DMS153 treated with DMSO at 0.1 percent for 48 hours (cell line): Measurements from ENCODE around the gene FOXP1.

Source experiments
- DNase-seq: peaks from one replicate; lab custom pipeline; 2025; ENCODE audit not compliant: unreplicated experiment; lab: John Stamatoyannopoulos, UW

The FOXP1 gene

GRCh38 chr3:71433631-71434030 is 149.9 kb downstream of the FOXP1 start:
- no peak for DNase-seq

GRCh38 chr3:71432044-71432975 is 151.2 kb downstream of the FOXP1 start:
- DNase-seq = no peak

GRCh38 chr3:71430941-71431552 is 152.5 kb downstream of the FOXP1 start:
- DNase-seq = no peak

GRCh38 chr3:71429597-71429988 is 153.9 kb downstream of the FOXP1 start:
- no peak for DNase-seq

GRCh38 chr3:71428841-71429596 is 154.5 kb downstream of the FOXP1 start:
- DNase-seq = peak; percentile 47

GRCh38 chr3:71425491-71426071 is 157.9 kb downstream of the FOXP1 start:
- no peak for DNase-seq

- peak; percentile 44 for DNase-seq
Measured at GRCh38 chr3:71423151-71423906, 160.2 kb downstream of the FOXP1 start.

- DNase-seq = no peak
Measured at GRCh38 chr3:71421820-71422566, 161.5 kb downstream of the FOXP1 start.

GRCh38 chr3:71421475-71421819 is 162.1 kb downstream of the FOXP1 start:
- no peak for DNase-seq

- DNase-seq = no peak
Measured at GRCh38 chr3:71419369-71419768, 164.2 kb downstream of the FOXP1 start.

GRCh38 chr3:71417791-71418190 is 165.7 kb downstream of the FOXP1 start:
- no peak for DNase-seq

- no peak for DNase-seq
Measured at GRCh38 chr3:71416876-71417275, 166.7 kb downstream of the FOXP1 start.

- DNase-seq = no peak
Measured at GRCh38 chr3:71415681-71416122, 167.8 kb downstream of the FOXP1 start.

GRCh38 chr3:71414189-71414927 is 169.2 kb downstream of the FOXP1 start:
- no peak for DNase-seq

GRCh38 chr3:71413572-71413971 is 170.0 kb downstream of the FOXP1 start:
- no peak for DNase-seq

GRCh38 chr3:71409352-71409751 is 174.2 kb downstream of the FOXP1 start:
- DNase-seq = no peak

GRCh38 chr3:71408903-71409302 is 174.6 kb downstream of the FOXP1 start:
- DNase-seq = no peak

- no peak for DNase-seq
Measured at GRCh38 chr3:71407823-71408222, 175.7 kb downstream of the FOXP1 start.
